Lower leg skin (tissue), 3 donors: ENCODE results near the gene LIF.

Experiments used
- CTCF ChIP-seq, 3 donors: fragments of 450-650 bp; IDR thresholded peaks; one replicate each; pipeline ENCODE4 v1.5.1; 2016; ENCODE audit warnings: antibody characterized with exemption in 3 of 3, mild to moderate bottlenecking in 3 of 3, moderate library complexity in 2 of 3
- POLR2A ChIP-seq, 2 donors: fragments of 450-650 bp; IDR thresholded peaks; one replicate each; pipeline ENCODE4 v1.6.1; 2016 to 2017; ENCODE audit warnings: antibody characterized with exemption in 2 of 2, mild to moderate bottlenecking in 1 of 2, moderate library complexity in 1 of 2

- no peak for TF ChIP-seq CTCF (IDR thresholded peaks at IDR 0.05)
- no peak for TF ChIP-seq POLR2A (IDR thresholded peaks at IDR 0.05)
Observed at GRCh38 chr22:30284666-30285065, 38.1 kb upstream of the LIF start.
